Gastroesophageal sphincter (tissue), 3 donors: ENCODE results near the gene DOK7.

Experiments used
- EP300 ChIP-seq: sonication (generic); formaldehyde crosslinking; IDR thresholded peaks from one replicate; pipeline ENCODE4 v1.6.1; 2017; ENCODE audit warnings: antibody characterized with exemption, mild to moderate bottlenecking
- TF ChIP-seq, protein P1 (sequence below), 4 experiments: fragments of 200-600 bp in 2 of 4; fragments of 450-650 bp in 2 of 4; sonication (generic) in 1 of 4; IDR thresholded peaks; one replicate each; pipeline ENCODE4 v1.5.1; 2017 to 2019; ENCODE audit warnings: antibody characterized with exemption in 4 of 4, mild to moderate bottlenecking in 2 of 4, moderate library complexity in 2 of 4

GRCh38 chr4:3533423-3533820 lies 70.3 kb downstream of the DOK7 start:
- TF ChIP-seq, protein P1, sequence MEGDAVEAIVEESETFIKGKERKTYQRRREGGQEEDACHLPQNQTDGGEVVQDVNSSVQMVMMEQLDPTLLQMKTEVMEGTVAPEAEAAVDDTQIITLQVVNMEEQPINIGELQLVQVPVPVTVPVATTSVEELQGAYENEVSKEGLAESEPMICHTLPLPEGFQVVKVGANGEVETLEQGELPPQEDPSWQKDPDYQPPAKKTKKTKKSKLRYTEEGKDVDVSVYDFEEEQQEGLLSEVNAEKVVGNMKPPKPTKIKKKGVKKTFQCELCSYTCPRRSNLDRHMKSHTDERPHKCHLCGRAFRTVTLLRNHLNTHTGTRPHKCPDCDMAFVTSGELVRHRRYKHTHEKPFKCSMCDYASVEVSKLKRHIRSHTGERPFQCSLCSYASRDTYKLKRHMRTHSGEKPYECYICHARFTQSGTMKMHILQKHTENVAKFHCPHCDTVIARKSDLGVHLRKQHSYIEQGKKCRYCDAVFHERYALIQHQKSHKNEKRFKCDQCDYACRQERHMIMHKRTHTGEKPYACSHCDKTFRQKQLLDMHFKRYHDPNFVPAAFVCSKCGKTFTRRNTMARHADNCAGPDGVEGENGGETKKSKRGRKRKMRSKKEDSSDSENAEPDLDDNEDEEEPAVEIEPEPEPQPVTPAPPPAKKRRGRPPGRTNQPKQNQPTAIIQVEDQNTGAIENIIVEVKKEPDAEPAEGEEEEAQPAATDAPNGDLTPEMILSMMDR (IDR thresholded peaks at IDR 0.05): no peak
- TF ChIP-seq EP300: no peak
